GM10248 (cell line): Measurements from ENCODE around the gene NHLRC4.

Experiments
- CTCF ChIA-PET: fragments of 300-600 bp; sonication (Branson Sonifier 250); formaldehyde crosslinking; extraction: SDS; loops from one replicate; lab custom pipeline; 2021; ENCODE audit warnings: antibody characterized with exemption; lab: Yijun Ruan, JAX
- POLR2A ChIA-PET: fragments of 350-650 bp; sonication (Branson Sonifier 250); formaldehyde crosslinking; extraction: SDS; loops from one replicate; lab custom pipeline; 2020; ENCODE audit warnings: antibody characterized with exemption; lab: Yijun Ruan, JAX
- DNase-seq: peaks from one replicate; pipeline ENCODE4 v3.0.0; 2012; ENCODE audit errors: extremely low spot score
- TF ChIP-seq, protein P1 (sequence below): IDR thresholded peaks from 2 replicates; pipeline ENCODE4 v1.5.1; 2012; ENCODE audit warnings: mild to moderate bottlenecking, low read depth; ENCODE audit errors: extremely low read depth, missing control alignments, control extremely low read depth

The NHLRC4 gene

DNA sequence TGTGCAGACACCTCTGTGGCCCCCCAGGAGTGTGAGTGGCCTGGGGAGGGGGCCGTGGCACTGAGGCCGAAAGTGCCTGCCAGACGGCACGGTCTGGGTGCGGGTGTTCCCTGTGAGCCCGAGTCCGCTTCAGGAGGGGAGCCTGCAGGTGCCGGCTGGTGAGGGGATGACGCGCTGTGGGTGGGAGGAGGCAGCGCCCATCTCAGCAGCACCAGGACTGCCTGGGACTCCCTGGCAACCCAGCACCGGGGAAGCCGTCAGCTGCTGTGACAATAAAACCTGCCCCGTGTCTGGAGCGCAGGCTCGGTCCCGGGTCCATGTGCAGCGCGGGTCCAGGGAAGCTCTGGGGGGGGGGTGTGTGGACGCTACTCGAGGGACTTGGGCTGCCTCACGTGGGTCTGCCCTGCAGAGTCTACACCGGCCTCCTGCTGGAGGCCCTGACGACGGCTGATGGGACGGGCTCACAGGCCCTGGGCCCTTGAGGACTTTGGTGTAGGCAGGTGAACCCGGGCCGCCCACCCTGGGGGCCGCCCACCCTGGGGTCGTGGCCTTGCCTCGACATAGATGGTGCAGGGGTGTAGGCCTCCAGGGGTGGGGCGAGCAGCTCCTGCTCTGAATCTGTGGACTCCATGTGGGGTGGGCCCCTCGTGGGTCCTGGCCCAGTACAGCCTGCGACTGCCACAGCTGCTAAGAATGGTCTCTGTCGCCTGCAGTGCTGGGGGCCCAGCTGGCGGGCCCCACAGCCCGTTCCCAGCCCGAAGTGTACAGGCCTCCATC is 17.2 kb downstream of the NHLRC4 start:
- ChIA-PET POLR2A (interaction anchor here (0.6 kb wide), 2 partner anchors 18 to 476 kb away, joined by 3 to 4 read pairs; no protein-coding TSS in a partner anchor), CTCF (interaction anchor here (1.6 kb wide), 1 partner anchor 10 kb away, joined by 4 read pairs; no protein-coding TSS in a partner anchor)
- no peak for DNase-seq
- TF ChIP-seq, protein P1, sequence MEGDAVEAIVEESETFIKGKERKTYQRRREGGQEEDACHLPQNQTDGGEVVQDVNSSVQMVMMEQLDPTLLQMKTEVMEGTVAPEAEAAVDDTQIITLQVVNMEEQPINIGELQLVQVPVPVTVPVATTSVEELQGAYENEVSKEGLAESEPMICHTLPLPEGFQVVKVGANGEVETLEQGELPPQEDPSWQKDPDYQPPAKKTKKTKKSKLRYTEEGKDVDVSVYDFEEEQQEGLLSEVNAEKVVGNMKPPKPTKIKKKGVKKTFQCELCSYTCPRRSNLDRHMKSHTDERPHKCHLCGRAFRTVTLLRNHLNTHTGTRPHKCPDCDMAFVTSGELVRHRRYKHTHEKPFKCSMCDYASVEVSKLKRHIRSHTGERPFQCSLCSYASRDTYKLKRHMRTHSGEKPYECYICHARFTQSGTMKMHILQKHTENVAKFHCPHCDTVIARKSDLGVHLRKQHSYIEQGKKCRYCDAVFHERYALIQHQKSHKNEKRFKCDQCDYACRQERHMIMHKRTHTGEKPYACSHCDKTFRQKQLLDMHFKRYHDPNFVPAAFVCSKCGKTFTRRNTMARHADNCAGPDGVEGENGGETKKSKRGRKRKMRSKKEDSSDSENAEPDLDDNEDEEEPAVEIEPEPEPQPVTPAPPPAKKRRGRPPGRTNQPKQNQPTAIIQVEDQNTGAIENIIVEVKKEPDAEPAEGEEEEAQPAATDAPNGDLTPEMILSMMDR: no peak

DNA sequence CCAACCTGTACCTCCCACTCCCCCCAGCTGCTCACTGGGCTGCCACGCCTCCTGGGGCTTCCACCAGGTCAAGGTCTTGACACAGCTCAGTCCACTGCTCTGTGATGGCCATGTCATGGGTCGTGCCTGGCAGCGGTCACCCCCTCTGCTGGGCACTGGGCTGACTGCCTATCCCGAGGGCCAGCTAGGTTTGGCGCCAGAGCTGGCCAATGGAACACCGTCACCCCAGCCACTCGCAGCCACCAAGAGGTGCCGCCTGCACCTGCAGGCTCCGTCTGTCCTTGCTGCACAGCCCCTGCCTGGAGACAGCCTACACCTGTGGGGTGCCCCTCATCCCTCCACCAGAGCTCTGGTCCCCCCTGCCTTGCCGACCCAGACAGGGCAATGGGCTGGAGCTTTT is 18.5 kb downstream of the NHLRC4 start:
- ChIA-PET POLR2A (no interaction called here), CTCF (interaction anchor here (0.8 to 1.2 kb wide), 2 partner anchors 11 to 56 kb away, joined by 3 to 4 read pairs; no protein-coding TSS in a partner anchor)
- DNase-seq: no peak
- TF ChIP-seq, protein P1: no peak

DNA sequence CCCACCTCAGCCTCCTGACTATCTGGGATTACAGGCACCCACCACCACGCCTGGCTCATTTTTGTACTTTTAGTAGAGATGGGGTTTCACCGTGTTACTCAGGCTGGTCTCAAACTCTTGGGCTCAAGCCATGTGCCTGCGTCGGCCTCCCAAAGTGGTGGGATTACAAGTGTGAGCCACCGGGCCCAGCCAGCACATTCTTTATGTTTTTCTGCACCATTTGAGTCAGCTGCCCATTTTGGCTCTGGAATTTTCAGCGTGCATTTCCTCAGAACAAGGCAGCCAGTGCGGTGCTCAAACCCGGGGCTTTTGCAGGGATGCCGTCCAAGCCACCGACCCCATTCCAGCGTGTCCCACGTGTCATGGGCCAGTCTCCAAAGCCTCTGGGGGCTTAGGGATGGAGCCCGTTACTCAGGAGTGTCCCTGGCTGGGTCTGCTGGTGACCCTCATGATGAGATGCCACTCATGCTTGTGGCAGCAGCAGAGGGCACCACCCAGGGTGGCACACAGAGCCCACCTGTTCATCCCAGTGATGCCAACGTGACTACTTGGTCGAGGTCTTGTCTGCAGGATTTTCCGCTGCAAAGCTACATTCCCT is 19.3 kb downstream of the NHLRC4 start:
- no peak for DNase-seq
- CTCF ChIA-PET: interaction anchor here (2.5 kb wide), 1 partner anchor 11 kb away, joined by 6 read pairs; no protein-coding TSS in a partner anchor
- POLR2A ChIA-PET: no interaction called here
- TF ChIP-seq, protein P1: no peak

DNA sequence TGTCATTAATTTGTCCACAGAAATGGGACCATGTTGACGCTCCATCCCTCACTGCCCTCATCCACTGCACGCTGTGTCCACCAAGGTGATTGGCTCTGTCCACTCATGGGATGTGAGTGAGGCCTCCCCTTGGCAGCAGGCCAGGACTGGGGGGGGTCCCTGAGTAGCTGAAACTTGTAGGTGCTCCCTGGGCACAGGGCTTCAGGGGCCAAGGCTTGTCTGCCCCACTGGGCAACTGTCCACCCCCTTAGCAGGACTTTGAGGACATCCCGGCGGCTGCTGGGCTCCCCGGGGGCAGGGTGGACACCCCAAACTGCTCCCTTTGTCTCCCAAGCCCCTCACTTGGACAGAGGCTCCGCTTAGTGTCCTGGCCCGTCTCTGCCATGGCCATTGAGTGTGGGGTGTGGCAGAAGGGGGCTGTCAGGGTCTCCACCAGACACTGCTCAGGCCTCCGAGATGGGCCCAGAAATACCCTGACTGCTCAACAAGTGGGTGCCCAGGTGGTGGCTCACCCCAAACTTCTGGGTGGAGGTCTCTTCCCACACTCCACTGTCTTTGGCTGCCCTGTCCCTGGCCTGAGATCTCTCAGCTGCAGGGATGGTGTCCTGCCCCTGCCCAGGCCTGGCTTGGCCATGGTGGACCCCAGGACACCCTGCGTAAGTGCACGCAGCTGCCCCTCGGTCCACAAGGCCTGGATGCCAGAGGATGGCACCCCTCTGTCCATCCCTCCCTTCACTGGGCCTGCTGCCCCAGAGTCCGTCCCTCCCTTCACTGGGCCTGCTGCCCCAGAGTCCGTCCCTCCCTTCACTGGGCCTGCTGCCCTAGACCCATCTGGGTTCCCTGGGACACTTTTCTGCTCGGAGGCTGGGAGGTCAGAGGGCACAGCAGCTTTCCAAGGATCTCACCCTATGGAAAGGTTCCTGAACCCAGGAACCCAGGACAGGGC is 20.1 kb downstream of the NHLRC4 start:
- ChIA-PET POLR2A (no interaction called here), CTCF (interaction anchor here (2.5 kb wide), 1 partner anchor 12 kb away, joined by 6 read pairs; no protein-coding TSS in a partner anchor)
- TF ChIP-seq, protein P1: no peak

DNA sequence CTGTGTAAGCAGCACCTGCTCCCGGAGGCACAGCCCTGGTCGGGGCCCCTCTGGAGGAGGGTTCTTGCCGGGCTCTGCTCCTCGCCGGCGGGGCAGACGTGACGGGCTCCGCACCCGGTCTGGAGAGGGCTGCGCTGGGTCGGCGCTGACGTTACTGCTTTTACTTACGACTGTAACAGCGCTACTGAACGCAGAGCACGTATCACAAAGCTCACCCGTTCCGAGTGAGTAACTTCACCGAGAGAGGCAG is 21.8 kb downstream of the NHLRC4 start:
- DNase-seq: no peak
- ChIA-PET CTCF (interaction anchor here (1.2 to 2.5 kb wide), 2 partner anchors 14 to 17 kb away, joined by 3 to 6 read pairs; no protein-coding TSS in a partner anchor), POLR2A (no interaction called here)
- TF ChIP-seq, protein P1: no peak

More for the DNA sequence above, 20.1 kb downstream of the NHLRC4 start:
- DNase-seq: no peak
